Epithelial cell of esophagus (primary cell): Measurements from ENCODE around the gene PPP1R1A.

Source experiments
- DNase-seq: peaks from one replicate; pipeline ENCODE4 v3.0.0; 2010; ENCODE audit warnings: low read depth
- H3K4me3 ChIP-seq: 2 replicates; pipeline ENCODE4 v1.5.1; 2011; ENCODE audit warnings: mild to moderate bottlenecking, low read length, control low read depth
- CTCF ChIP-seq: IDR thresholded peaks from 2 replicates; pipeline ENCODE4 v1.5.1; 2011; ENCODE audit warnings: low read depth, mild to moderate bottlenecking, low read length, control low read depth, inconsistent platforms; ENCODE audit not compliant: insufficient read depth; ENCODE audit errors: missing control alignments

Gene PPP1R1A

DNA sequence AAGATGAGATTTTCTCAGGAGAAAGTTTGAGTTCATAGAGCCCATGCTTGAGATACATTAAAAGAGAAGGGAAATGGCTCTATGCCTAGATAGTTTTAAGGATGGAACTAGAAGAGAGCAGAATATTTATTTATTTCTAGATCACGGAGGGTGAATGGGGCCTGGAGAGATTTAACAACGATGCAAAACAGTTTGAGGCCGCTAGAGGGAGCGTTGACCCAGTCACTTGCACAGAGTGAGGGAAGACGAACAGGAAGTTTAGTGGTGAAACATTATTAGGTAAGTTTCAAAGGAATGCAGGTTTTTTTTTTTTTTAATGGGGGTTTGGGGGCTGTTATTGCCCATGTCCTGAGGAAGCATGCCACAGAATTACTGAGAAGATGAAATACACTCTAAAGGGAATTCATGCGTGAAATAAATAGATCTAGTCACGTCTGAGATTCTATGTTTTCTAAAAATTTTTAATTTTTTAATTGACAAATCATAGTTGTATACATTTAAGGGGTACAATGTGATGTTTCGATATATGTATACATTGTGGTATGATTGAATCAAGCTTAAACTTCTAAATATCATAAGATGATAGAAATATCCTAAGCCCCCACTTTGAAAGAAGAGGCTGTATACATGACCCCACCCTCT is 14.8 kb upstream of the PPP1R1A start:
- peak; percentile 81 for DNase-seq
- H3K4me3 ChIP-seq: no peak overlapping the region
- TF ChIP-seq CTCF: peak; percentile 90

DNA sequence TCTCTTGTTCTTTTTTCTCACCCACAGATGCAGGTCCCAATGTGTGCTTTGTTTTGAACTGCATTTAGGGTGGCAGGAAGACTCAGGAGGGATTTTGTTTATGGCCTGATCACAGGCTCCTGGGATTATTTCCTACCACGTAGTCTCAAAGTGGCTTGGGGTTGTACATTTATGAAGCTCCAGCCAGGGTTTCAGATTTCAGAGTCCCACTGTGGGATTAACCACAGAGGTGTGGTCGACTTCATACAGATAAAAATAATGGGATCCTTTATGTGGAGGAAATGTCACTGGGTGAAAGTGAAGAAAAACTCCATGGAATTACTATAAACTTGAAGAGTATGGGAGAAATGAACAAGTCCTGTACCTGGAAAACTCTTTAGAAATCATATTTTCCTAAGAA is 14.2 kb upstream of the PPP1R1A start:
- no peak for TF ChIP-seq CTCF

GRCh38 chr12:54601841-54602240 is 13.4 kb upstream of the PPP1R1A start:
- no peak for TF ChIP-seq CTCF
- DNase-seq: peak; percentile 64

More for the DNA sequence above, 14.2 kb upstream of the PPP1R1A start:
- DNase-seq: no peak
- H3K4me3 ChIP-seq: no peak overlapping the region

DNA sequence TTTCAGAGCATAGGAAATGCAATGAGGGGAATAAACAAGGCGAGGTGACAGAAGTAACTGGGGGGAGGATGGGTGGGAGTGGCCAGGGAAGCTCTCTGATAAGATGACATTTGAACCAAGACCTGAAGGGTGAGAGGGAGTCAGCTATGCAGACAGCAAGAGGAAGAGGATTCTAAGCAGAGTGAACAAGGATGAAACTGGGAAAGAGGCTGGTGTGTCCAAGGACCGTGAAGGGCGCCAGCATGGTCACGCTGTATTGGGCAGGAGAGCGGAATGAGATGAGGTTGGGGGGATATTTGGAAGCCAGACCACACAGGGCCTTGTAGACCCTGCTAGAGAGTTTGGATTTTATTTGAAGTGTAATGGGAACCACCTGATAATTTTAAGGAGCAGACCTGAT is 10.5 kb upstream of the PPP1R1A start:
- H3K4me3 ChIP-seq: no peak overlapping the region
- no peak for DNase-seq
- no peak for TF ChIP-seq CTCF

More at GRCh38 chr12:54601841-54602240, 13.4 kb upstream of the PPP1R1A start:
- H3K4me3 ChIP-seq: no peak overlapping the region

DNA sequence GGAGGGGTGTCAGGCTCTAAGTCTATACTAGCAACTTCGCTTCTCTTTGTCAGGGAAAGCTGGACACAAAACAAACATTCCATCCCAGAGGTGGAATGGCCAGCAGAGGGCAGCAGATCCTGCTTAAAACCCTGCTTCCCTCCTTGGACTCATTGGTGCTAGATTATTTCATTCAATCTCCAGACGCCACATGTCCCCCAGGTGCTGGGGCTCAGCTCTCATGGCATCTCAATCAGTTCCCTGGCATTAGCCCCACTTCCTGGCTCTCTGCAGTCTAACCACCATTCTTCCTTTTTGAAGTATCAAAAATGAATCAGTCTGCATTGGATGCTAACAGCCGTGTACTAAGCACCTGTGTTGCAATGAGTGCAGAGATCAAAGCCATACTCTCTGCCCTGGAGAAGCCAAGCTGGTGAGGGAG is 8.1 kb upstream of the PPP1R1A start:
- DNase-seq: peak; percentile 68
- peak; percentile 91 for TF ChIP-seq CTCF
- no peak overlapping the region for H3K4me3 ChIP-seq

DNA sequence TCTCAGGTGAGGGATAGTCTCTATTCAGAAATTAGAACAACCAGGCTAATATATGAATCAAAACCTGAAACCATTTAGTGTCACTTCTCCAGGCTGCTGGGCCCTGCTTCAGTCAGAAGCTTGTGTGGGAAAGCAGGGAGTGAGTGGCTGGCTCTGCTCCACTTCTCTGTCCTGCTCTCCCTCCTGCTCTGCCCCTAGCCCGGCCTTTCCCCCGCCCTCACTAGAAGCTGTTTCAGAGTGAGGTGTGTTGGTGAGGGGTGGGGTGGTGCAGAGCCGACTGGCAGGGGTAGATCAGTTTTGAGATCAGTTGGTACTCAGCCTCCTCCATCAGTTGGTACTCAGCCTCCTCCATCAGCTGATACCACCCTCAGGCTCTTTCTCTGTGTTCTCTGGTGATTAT is 7.0 kb upstream of the PPP1R1A start:
- no peak for DNase-seq
- no peak for TF ChIP-seq CTCF
- no peak overlapping the region for H3K4me3 ChIP-seq

DNA sequence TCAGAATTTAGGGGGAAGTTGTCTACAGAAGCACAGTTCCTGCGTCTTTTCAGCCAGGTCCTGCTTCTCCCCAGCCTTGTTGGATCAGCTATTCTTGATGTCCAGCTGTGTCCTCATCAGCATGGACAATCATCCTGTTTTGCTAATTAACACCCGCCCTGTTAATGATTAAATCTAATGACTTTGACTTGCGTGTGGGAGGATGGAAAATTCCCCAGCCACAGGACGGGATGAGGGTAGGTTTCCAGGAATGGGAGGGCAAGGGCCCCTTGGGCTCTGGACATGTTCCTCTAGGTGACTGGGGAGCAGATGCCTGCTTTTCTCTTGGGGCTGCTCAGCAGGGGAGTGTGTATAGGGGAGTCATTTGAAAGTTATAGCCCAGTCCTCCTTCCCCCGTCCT is 5.3 kb upstream of the PPP1R1A start:
- TF ChIP-seq CTCF: no peak
- H3K4me3 ChIP-seq: no peak overlapping the region
- DNase-seq: no peak
